ENCODE data around the gene CDKL5. TPM values are rescaled to one million over a fixed set of nuclear protein-coding genes. Genes with fewer than 3 reads are reported as not detected.
A peak's percentile ranks its signal among the peaks of the same experiment; 100 is the strongest.

The CDKL5 gene
- total RNA-seq, 2 experiments from 2014 or later, result 1.2 to 1.5 TPM

- Mint-ChIP-seq H3K4me3 (no peak overlapping the region), H3K4me1 (no peaks in the 10 kb centered on the region), H3K27ac (no peak overlapping the region), H3K9me3 (ENCODE audit: low read depth) (no peaks in the 10 kb centered on the region), H3K27me3 (no peaks in the 10 kb centered on the region), H3K36me3 (ENCODE audit: low read depth) (no peaks in the 10 kb centered on the region)
- ATAC-seq (no peak), DNase-seq (no peak)
- intact Hi-C loops (cut with DNase I, micrococcal nuclease), result no loop called here
- POLR2A ChIA-PET, result no interaction called here
- CTCF ChIA-PET, result interaction anchor here (0.6 kb wide), 1 partner anchor 34 kb away, joined by 3 read pairs; no protein-coding TSS in a partner anchor
Measured at GRCh38 chrX:18654875-18655836, 229.7 kb downstream of the CDKL5 start.

GRCh38 chrX:18661273-18661672 is 235.9 kb downstream of the CDKL5 start:
- CTCF ChIA-PET, result no interaction called here
- ATAC-seq, result no peak
- no peaks in the 10 kb centered on the region for H3K36me3 Mint-ChIP-seq (ENCODE audit: low read depth)
- H3K4me3 Mint-ChIP-seq, result no peak overlapping the region
- POLR2A ChIA-PET, result no interaction called here
- H3K9me3 Mint-ChIP-seq (ENCODE audit: low read depth), result no peaks in the 10 kb centered on the region
- intact Hi-C loops (cut with DNase I, micrococcal nuclease), result no loop called here
- DNase-seq, result no peak
- no peak overlapping the region for H3K27ac Mint-ChIP-seq
- H3K27me3 Mint-ChIP-seq, result no peaks in the 10 kb centered on the region
- H3K4me1 Mint-ChIP-seq, result no peaks in the 10 kb centered on the region

DNA sequence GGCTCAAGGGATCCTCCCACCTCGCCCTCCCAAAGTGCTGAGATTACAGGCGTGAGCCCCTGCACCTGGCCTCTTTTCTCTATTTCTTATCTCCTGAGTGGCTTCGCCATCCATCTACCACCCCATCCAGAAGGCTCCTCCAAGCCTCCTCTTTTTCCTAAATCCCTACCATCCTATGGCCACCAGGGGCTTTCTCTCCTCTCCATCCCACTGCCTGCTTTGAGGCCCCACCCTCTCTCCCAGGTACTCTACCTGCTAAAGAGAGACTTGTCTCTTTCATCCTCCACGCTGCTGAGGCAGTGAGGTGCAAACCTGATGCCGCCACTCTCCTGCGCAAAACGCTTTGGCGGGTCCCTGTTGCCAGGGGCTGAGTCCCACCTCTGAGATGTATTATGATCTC is 239.5 kb downstream of the CDKL5 start:
- Mint-ChIP-seq H3K9me3 (ENCODE audit: low read depth) (no peaks in the 10 kb centered on the region), H3K4me3 (no peak overlapping the region), H3K4me1 (peaks cover 6% of the 10 kb centered on the region), H3K27ac (no peak overlapping the region), H3K36me3 (ENCODE audit: low read depth) (no peaks in the 10 kb centered on the region), H3K27me3 (no peaks in the 10 kb centered on the region)
- no peak for DNase-seq
- ChIA-PET POLR2A (no interaction called here), CTCF (no interaction called here)
- ATAC-seq, result no peak
- intact Hi-C loops (cut with DNase I, micrococcal nuclease), result no loop called here

DNA sequence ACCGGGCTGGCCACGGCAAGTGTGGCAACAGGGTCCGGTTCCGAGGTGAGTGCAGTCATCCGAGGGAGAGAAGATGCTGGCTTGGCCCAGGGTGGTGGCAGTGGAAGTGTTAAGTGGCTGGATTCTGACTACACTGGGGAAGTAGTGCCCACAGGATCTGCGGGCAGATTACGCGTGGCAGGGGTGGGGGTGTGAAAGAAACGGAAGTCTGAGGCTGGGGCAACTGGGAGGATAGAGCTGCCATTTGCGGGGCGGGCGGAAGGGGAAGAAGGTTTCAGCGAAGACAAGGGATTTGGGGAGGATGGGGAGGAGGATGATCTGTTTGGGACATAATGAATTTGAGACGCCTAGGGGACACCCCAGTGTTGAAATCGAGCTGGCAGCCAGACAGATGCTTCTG is 241.2 kb downstream of the CDKL5 start:
- Mint-ChIP-seq H3K27me3 (no peaks in the 10 kb centered on the region), H3K36me3 (ENCODE audit: low read depth) (no peaks in the 10 kb centered on the region), H3K4me1 (peaks cover 6% of the 10 kb centered on the region), H3K9me3 (ENCODE audit: low read depth) (no peaks in the 10 kb centered on the region), H3K27ac (no peak overlapping the region), H3K4me3 (no peak overlapping the region)
- POLR2A ChIA-PET, result no interaction called here
- ATAC-seq (no peak), DNase-seq (no peak)
- CTCF ChIA-PET, result interaction anchor here (0.7 kb wide), 1 partner anchor 555 kb away, joined by 3 read pairs; no protein-coding TSS in a partner anchor
- intact Hi-C loops (cut with DNase I, micrococcal nuclease), result no loop called here

DNA sequence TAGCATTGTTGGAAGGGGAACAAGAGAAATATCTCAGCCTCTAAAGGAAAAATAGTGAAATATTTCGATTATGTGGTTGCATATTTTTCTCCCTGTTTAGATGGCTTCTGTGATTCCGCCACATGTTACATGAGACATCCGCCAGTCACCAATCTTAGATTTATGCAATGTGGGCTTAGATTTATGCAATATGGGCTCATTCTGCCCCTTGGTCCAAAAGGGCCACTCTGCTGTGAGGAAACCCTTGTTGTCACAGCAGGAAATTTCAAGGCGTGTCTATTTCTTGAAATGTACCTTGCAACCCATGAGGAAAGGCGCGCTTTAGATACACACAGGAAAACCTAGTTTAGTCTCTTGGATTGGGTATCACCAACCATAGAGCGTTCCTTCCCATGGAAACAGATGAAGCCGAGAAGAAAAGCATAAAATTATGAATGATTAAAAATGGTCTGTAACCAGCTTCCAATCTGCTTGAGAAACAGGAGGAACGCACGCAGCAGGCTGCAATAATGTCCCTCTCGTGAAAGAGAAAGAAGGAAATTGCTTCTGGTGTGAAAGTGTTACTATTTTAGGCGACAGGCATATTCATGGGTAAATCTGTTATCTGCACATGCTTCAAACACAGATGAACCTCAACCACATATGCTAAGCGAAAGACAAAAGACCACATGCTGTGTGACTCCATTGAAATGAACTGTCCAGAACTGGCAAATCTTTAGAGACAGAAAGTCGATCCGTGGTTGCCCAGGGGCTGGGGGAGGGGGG is 242.8 kb downstream of the CDKL5 start:
- H3K4me1 Mint-ChIP-seq, result peaks cover 6% of the 10 kb centered on the region

DNA sequence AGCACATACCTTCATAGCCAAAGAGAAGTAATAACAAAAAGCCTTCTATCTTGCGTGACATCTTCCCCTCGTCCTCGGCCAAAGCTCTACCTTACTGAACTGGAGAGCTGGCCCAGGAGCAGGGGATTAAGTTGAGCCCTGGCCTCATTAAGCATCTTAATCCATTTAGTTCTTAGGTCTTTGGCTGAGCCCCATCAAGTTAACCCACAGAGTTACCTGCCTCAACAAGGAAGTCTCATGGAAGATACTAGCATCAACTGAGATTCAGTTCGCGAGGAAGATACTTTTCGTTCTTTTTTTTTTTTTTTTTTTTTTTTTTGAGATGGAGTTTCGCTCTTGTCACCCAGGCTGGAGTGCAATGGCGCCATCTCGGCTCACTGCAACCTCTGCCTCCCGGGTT is 246.6 kb downstream of the CDKL5 start, which contains the start of gene RS1:
RS1 (minus strand) TSS at position 101 of the 400 bp plus-strand sequence; CDS start at position 61, 40 bp downstream.
- ATAC-seq, result no peak
- CTCF ChIA-PET, result no interaction called here
- peaks cover 10% of the 10 kb centered on the region for H3K4me1 Mint-ChIP-seq
- H3K36me3 Mint-ChIP-seq (ENCODE audit: low read depth), result no peaks in the 10 kb centered on the region
- no peak within 1 kb of the TSS for H3K27ac Mint-ChIP-seq
- no peak within 1 kb of the TSS for H3K4me3 Mint-ChIP-seq
- H3K9me3 Mint-ChIP-seq (ENCODE audit: low read depth), result no peaks in the 10 kb centered on the region
- H3K27me3 Mint-ChIP-seq, result no peaks in the 10 kb centered on the region
- intact Hi-C loops (cut with DNase I, micrococcal nuclease), result loop anchor here (10.0 kb wide), 4 partner anchors 247 to 937 kb away; partner anchors contain the start of genes CDKL5 (in 1 of the 2), PDHA1 (in 1 of the 2), PHKA2 (in 1 of the 2) and SCML1 (in 1 of the 2)
- POLR2A ChIA-PET, result no interaction called here
- no peak for DNase-seq

More for the DNA sequence above, 242.8 kb downstream of the CDKL5 start:
- intact Hi-C loops (cut with DNase I, micrococcal nuclease), result no loop called here
- H3K27me3 Mint-ChIP-seq, result no peaks in the 10 kb centered on the region
- H3K9me3 Mint-ChIP-seq (ENCODE audit: low read depth), result no peaks in the 10 kb centered on the region
- DNase-seq (no peak), ATAC-seq (peak; percentile 23)
- peak overlapping the region; percentile 37 for H3K27ac Mint-ChIP-seq
- H3K36me3 Mint-ChIP-seq (ENCODE audit: low read depth), result no peaks in the 10 kb centered on the region
- peak overlapping the region; percentile 18 for H3K4me3 Mint-ChIP-seq
- CTCF ChIA-PET, result no interaction called here
- POLR2A ChIA-PET, result no interaction called here

DNA sequence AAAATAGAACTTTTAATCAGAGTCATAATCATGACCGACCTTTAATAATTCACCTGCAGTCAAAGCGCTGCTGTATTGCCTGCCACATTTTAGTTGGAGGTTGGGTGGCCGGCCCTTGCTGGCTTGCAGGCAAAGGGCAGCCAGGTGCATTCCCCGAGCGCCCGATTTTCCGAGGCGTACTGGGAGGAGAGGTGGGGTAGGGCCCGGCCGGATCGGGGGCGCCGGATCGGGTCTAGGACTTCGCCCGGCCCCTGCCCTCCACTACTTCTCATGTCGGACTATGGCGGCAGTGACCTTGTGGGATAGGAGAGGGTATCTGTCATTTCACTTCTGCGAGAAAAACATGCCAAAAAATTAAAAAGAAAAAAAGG is 249.0 kb downstream of the CDKL5 start:
- peak overlapping the region; percentile 63 for H3K4me3 Mint-ChIP-seq
- no peak overlapping the region for H3K27ac Mint-ChIP-seq
- no peaks in the 10 kb centered on the region for H3K9me3 Mint-ChIP-seq (ENCODE audit: low read depth)
- POLR2A ChIA-PET, result no interaction called here
- no peaks in the 10 kb centered on the region for H3K27me3 Mint-ChIP-seq
- DNase-seq (peak; percentile 33), ATAC-seq (peak; percentile 31)
- CTCF ChIA-PET, result no interaction called here
- intact Hi-C loops (cut with DNase I, micrococcal nuclease), result loop anchor here (1.0 to 10.0 kb wide), 6 partner anchors 212 to 940 kb away; partner anchors contain the start of genes CDKL5 (in 1 of the 2), PDHA1 (in 1 of the 2), PHKA2 (in 1 of the 2) and SCML1 (in 1 of the 2)
- no peaks in the 10 kb centered on the region for H3K36me3 Mint-ChIP-seq (ENCODE audit: low read depth)
- peaks cover 6% of the 10 kb centered on the region for H3K4me1 Mint-ChIP-seq

GRCh38 chrX:18674788-18675735 is 249.7 kb downstream of the CDKL5 start:
- peak overlapping the region; percentile 63 for H3K4me3 Mint-ChIP-seq

DNA sequence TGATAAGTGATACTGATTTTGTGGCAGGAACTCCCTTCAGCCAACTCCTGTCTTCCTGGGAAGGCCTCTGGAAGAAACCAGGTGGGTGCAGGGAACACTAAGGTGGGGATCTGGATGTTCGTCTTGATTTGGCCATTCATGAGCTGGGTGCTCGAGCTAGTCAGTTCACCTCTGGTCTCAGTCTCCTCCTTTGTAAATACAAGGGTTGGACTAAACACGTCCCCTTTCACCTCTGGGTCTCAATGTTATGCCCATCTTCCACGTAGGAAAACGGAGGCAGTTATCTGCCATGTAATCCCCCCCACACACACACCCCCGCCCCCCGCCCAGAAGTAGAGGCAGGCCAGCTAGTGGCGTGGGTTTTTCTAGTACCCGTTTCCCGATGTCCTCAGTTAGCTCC is 250.6 kb downstream of the CDKL5 start:
- ATAC-seq (no peak), DNase-seq (no peak)
- Mint-ChIP-seq H3K27me3 (no peaks in the 10 kb centered on the region), H3K4me1 (peaks cover 6% of the 10 kb centered on the region), H3K9me3 (ENCODE audit: low read depth) (no peaks in the 10 kb centered on the region), H3K27ac (peak overlapping the region; percentile 47), H3K4me3 (peak overlapping the region; percentile 63), H3K36me3 (ENCODE audit: low read depth) (no peaks in the 10 kb centered on the region)
- CTCF ChIA-PET, result interaction anchor here (1.2 to 1.3 kb wide), 2 partner anchors 8 to 251 kb away, joined by 3 read pairs; partner anchors contain the start of gene CDKL5
- POLR2A ChIA-PET, result no interaction called here
- intact Hi-C loops (cut with DNase I, micrococcal nuclease), result loop anchor here (10.0 kb wide), 4 partner anchors 251 to 941 kb away; partner anchors contain the start of genes CDKL5 (in 1 of the 2), PDHA1 (in 1 of the 2), PHKA2 (in 1 of the 2) and SCML1 (in 1 of the 2)

More at GRCh38 chrX:18674788-18675735, 249.7 kb downstream of the CDKL5 start:
- Mint-ChIP-seq H3K27ac (peak overlapping the region; percentile 80), H3K9me3 (ENCODE audit: low read depth) (no peaks in the 10 kb centered on the region), H3K36me3 (ENCODE audit: low read depth) (no peaks in the 10 kb centered on the region), H3K4me1 (peaks cover 6% of the 10 kb centered on the region), H3K27me3 (no peaks in the 10 kb centered on the region)
- CTCF ChIA-PET, result interaction anchor here (1.2 to 1.3 kb wide), 2 partner anchors 9 to 250 kb away, joined by 3 read pairs; partner anchors contain the start of gene CDKL5
- DNase-seq (peak; percentile 82), ATAC-seq (peak; percentile 81)
- intact Hi-C loops (cut with DNase I, micrococcal nuclease), result loop anchor here (1.0 to 10.0 kb wide), 8 partner anchors 211 to 940 kb away; partner anchors contain the start of genes CDKL5 (in 2 of the 2), PDHA1 (in 1 of the 2), PHKA2 (in 1 of the 2) and SCML1 (in 1 of the 2)
- POLR2A ChIA-PET, result no interaction called here

DNA sequence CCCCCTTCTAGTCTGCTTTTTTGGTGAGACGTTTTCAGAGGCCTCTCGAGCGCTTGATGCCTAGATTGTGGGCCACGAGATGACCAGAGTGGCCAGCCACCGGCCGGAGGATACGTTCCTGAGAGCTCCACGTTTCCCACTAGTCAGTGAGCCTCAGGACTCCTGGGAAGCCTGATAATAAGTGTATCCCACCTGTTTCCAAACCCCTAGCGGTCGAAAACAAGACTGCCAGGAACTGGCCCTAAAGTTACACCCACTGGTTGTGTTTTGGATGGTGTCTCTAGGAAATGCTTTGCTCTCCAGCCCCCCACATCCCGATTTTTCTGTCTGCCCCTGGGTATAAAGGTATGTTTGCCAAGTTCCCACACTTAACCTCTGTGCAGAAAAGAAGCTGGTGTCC is 251.1 kb downstream of the CDKL5 start:
- CTCF ChIA-PET, result interaction anchor here (0.6 to 0.8 kb wide), 2 partner anchors 17 to 659 kb away, joined by 3 read pairs; no protein-coding TSS in a partner anchor

More for the DNA sequence above, 251.1 kb downstream of the CDKL5 start:
- Mint-ChIP-seq H3K36me3 (ENCODE audit: low read depth) (no peaks in the 10 kb centered on the region), H3K27me3 (no peaks in the 10 kb centered on the region), H3K9me3 (ENCODE audit: low read depth) (no peaks in the 10 kb centered on the region), H3K4me3 (no peak overlapping the region), H3K4me1 (peaks cover 6% of the 10 kb centered on the region), H3K27ac (no peak overlapping the region)
- intact Hi-C loops (cut with DNase I, micrococcal nuclease), result loop anchor here (10.0 kb wide), 4 partner anchors 252 to 942 kb away; partner anchors contain the start of genes CDKL5 (in 1 of the 2), PDHA1 (in 1 of the 2), PHKA2 (in 1 of the 2) and SCML1 (in 1 of the 2)
- POLR2A ChIA-PET, result no interaction called here
- DNase-seq (no peak), ATAC-seq (no peak)

Measured in activated CD4-positive, alpha-beta T cell treated with anti-CD3 and anti-CD28 coated beads for 36 hours (primary cell).